Chondrocyte (in vitro differentiated cells): ENCODE results near the gene CREG2. TPM values are rescaled to one million over a fixed set of nuclear protein-coding genes. Genes with fewer than 3 reads are reported as not detected.

Experiments used
- DNase-seq: peaks from one replicate; pipeline ENCODE4 v3.0.0; 2021; ENCODE audit warnings: mixed read lengths, low spot score
- H3K27ac Mint-ChIP-seq: one replicate; pipeline ENCODE4 v1.8.0; 2021; ENCODE audit warnings: mild to moderate bottlenecking, moderate library complexity, mixed read lengths; ENCODE audit not compliant: unreplicated experiment
- H3K27me3 Mint-ChIP-seq: 2 replicates; pipeline ENCODE4 v1.8.0; 2021; ENCODE audit warnings: low read depth, mixed read lengths
- H3K36me3 Mint-ChIP-seq: 2 replicates; pipeline ENCODE4 v1.8.0; 2021; ENCODE audit warnings: low read depth, mixed read lengths
- H3K4me1 Mint-ChIP-seq: 2 replicates; pipeline ENCODE4 v1.8.0; 2021; ENCODE audit warnings: low read depth, mild to moderate bottlenecking, mixed read lengths
- H3K4me3 Mint-ChIP-seq: one replicate; pipeline ENCODE4 v1.8.0; 2021; ENCODE audit warnings: mild to moderate bottlenecking, moderate library complexity, mixed read lengths; ENCODE audit not compliant: unreplicated experiment
- H3K9me3 Mint-ChIP-seq: 2 replicates; pipeline ENCODE4 v1.8.0; 2021; ENCODE audit warnings: low read depth, mixed read lengths
- total RNA-seq: library from RNA; stranded (reverse); gene quantifications from 3 replicates; pipeline ENCODE4 v1.2.1, GENCODE V29; 2021
- TF ChIP-seq, protein P1 (sequence below): fragments of 200-600 bp; sonication (generic); IDR thresholded peaks from 2 replicates; pipeline ENCODE4 v1.5.0; 2021; ENCODE audit warnings: antibody characterized with exemption, mild to moderate bottlenecking, moderate library complexity

Gene CREG2
- total RNA-seq, 1 donor from 2014 or later, result not detected

DNA sequence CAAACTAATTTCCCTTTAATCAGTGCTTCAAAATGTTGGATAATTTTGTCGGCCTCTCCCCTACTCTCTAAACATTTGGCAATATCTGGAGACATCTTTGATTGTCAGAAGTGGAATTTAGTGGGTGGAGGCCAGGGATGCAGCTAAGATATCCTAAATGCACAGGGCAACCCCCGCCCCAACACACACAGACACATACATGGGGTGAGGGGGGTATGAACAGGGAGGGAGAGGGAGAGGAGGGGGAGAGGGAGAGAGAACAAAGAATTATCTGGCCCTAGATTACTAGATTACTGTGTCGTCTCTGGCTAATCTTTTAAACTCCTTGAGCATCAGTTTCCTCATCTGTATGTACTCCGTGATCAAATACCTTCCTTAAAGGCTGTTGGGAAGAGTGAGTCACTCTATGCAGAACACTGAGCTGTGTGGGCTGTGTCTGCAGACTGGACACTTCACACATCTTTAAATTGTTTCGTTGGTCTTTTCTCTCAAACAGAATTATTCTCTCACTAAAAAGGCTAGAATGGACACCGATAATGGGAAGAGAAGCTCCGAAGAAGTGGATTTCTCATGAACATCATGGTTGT lies 81.7 kb downstream of the CREG2 start:
- no peaks in the 10 kb centered on the region for H3K9me3 Mint-ChIP-seq
- H3K4me1 Mint-ChIP-seq, result peaks cover 50% of the 10 kb centered on the region
- H3K27me3 Mint-ChIP-seq, result no peaks in the 10 kb centered on the region
- no peak for DNase-seq
- H3K27ac Mint-ChIP-seq, result peak overlapping the region; percentile 92
- peak overlapping the region; percentile 24 for H3K4me3 Mint-ChIP-seq
- H3K36me3 Mint-ChIP-seq, result peaks cover 2% of the 10 kb centered on the region
- TF ChIP-seq, protein P1, sequence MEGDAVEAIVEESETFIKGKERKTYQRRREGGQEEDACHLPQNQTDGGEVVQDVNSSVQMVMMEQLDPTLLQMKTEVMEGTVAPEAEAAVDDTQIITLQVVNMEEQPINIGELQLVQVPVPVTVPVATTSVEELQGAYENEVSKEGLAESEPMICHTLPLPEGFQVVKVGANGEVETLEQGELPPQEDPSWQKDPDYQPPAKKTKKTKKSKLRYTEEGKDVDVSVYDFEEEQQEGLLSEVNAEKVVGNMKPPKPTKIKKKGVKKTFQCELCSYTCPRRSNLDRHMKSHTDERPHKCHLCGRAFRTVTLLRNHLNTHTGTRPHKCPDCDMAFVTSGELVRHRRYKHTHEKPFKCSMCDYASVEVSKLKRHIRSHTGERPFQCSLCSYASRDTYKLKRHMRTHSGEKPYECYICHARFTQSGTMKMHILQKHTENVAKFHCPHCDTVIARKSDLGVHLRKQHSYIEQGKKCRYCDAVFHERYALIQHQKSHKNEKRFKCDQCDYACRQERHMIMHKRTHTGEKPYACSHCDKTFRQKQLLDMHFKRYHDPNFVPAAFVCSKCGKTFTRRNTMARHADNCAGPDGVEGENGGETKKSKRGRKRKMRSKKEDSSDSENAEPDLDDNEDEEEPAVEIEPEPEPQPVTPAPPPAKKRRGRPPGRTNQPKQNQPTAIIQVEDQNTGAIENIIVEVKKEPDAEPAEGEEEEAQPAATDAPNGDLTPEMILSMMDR, result no peak

DNA sequence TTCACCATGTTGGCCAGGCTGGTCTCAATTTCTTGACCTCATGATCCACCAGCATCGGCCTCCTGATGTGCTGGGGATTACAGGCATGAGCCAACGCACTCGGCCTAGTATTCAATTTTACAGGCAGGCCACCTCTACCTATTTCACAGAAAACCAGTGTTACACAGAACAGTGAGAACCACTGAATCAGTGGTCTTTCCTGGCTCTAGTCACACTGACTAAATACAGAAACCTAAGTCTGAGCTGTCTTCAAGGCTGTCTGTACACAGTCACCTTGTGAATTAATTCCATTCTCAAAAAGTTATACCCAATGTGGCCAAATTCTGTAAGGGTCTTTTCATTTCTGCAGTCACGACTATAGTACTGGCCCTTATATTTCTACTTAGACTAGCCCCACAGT lies 82.3 kb downstream of the CREG2 start:
- H3K27me3 Mint-ChIP-seq, result no peaks in the 10 kb centered on the region
- TF ChIP-seq, protein P1, result no peak

DNA sequence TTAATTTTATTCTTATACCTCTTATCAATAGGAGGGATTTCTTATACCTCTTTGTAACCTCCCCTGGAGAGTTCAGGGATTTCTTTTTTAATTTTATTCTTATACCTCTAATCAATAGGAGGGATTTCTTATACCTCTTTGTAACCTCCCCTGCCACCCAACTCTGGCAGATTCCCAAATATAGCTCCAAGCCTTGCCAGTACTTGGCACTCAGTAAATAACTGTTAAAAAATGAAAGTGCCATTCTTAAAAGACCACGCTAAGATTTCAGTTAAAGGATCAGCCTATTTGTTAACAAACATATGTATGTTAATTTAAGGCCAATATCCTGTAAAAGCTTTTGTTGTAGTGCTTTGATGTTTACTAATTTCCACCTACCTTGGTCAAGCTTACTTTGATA lies 83.6 kb downstream of the CREG2 start:
- peaks cover 2% of the 10 kb centered on the region for H3K36me3 Mint-ChIP-seq
- H3K27me3 Mint-ChIP-seq, result no peaks in the 10 kb centered on the region
- TF ChIP-seq, protein P1, result no peak
- peaks cover 57% of the 10 kb centered on the region for H3K4me1 Mint-ChIP-seq
- DNase-seq, result no peak
- no peak overlapping the region for H3K4me3 Mint-ChIP-seq
- H3K27ac Mint-ChIP-seq, result no peak overlapping the region
- H3K9me3 Mint-ChIP-seq, result no peaks in the 10 kb centered on the region

More for the DNA sequence above, 82.3 kb downstream of the CREG2 start:
- Mint-ChIP-seq H3K4me3 (no peak overlapping the region), H3K4me1 (peaks cover 51% of the 10 kb centered on the region), H3K36me3 (peaks cover 2% of the 10 kb centered on the region), H3K27ac (peak overlapping the region; percentile 92), H3K9me3 (no peaks in the 10 kb centered on the region)
- DNase-seq, result no peak

DNA sequence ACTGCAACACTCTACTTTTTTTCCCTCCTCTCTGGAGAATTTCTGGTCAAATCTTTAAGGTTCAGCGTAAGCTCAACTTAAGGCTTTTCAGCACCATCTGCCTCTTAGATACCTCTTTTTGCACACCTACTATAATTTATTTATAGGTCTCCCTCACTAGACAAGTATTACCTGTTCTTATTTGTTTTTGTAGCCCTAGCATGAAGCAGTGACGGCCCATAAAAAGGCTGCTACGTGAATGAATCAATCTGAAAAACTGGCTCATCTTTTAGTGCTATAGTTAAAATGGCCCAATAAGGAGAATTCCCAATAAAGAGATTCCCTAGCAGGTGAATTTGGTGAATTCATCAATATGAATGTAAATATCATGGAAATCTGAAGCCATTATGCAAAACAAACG lies 85.3 kb downstream of the CREG2 start:
- no peaks in the 10 kb centered on the region for H3K9me3 Mint-ChIP-seq
- no peak overlapping the region for H3K27ac Mint-ChIP-seq
- no peaks in the 10 kb centered on the region for H3K27me3 Mint-ChIP-seq

DNA sequence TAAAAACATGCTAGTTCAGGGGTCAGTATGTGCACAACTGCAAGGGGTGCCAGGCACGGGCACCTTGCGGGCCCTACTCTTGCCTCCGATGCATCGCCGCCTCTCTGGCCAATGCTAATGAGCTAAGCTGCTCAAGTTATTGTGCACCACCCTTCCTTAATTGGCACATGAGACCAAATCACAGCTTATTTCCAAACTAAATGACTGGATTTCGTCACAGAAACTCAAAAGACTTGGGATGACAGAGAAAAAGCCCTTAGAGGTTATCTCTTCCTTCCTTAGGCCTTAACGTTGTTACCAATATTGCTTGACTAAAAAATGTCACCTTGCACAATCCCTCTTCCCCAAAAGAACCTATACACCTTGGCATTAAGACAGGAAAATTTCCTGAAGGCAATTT lies 86.5 kb downstream of the CREG2 start:
- TF ChIP-seq, protein P1, result no peak
- Mint-ChIP-seq H3K36me3 (peaks cover 2% of the 10 kb centered on the region), H3K27me3 (no peaks in the 10 kb centered on the region), H3K9me3 (no peaks in the 10 kb centered on the region), H3K4me1 (peaks cover 53% of the 10 kb centered on the region), H3K4me3 (no peak overlapping the region), H3K27ac (no peak overlapping the region)
- DNase-seq, result no peak

More for the DNA sequence above, 85.3 kb downstream of the CREG2 start:
- DNase-seq, result no peak
- Mint-ChIP-seq H3K36me3 (peaks cover 2% of the 10 kb centered on the region), H3K4me3 (no peak overlapping the region), H3K4me1 (peaks cover 57% of the 10 kb centered on the region)
- TF ChIP-seq, protein P1, result no peak
